DOHH2 (cell line): Measurements from ENCODE around the gene LMO7.

ENCODE experiments used
- H3F3A ChIP-seq: fragments of 200-600 bp; sonication (generic), shearing (Covaris generic); 2 replicates; pipeline ENCODE4 v1.6.0; 2016; ENCODE audit warnings: antibody characterized with exemption, mild to moderate bottlenecking; ENCODE audit not compliant: control insufficient read depth, insufficient read depth
- H3K27ac ChIP-seq: fragments of 200-600 bp; sonication (generic); 2 replicates; pipeline ENCODE4 v1.5.1; 2014; ENCODE audit warnings: low read depth, mild to moderate bottlenecking, low read length, moderate library complexity
- H3K27me3 ChIP-seq: fragments of 200-600 bp; sonication (generic); 2 replicates; pipeline ENCODE4 v1.6.1; 2014; ENCODE audit warnings: mild to moderate bottlenecking, low read length, mixed read lengths; ENCODE audit not compliant: control insufficient read depth
- H3K36me3 ChIP-seq: fragments of 200-600 bp; sonication (generic); 2 replicates; pipeline ENCODE4 v1.6.1; 2014; ENCODE audit warnings: mild to moderate bottlenecking, low read length, moderate library complexity, mixed read lengths; ENCODE audit not compliant: control insufficient read depth
- H3K4me1 ChIP-seq: fragments of 200-600 bp; sonication (generic); 2 replicates; pipeline ENCODE4 v1.6.1; 2014; ENCODE audit warnings: mild to moderate bottlenecking, low read length, mixed read lengths; ENCODE audit not compliant: control insufficient read depth
- H3K4me2 ChIP-seq: fragments of 200-600 bp; sonication (generic); 2 replicates; pipeline ENCODE4 v1.6.0; 2014; ENCODE audit warnings: mild to moderate bottlenecking, low read length, moderate library complexity
- H3K4me3 ChIP-seq: fragments of 200-600 bp; sonication (generic); 2 replicates; pipeline ENCODE4 v1.5.1; 2014; ENCODE audit warnings: mild to moderate bottlenecking, low read length, mixed read lengths
- H3K79me2 ChIP-seq: fragments of 200-600 bp; sonication (generic); 2 replicates; pipeline ENCODE4 v1.6.1; 2014; ENCODE audit warnings: mild to moderate bottlenecking, low read length, mixed read lengths; ENCODE audit not compliant: control insufficient read depth
- H3K9me2 ChIP-seq: fragments of 200-600 bp; sonication (generic); replicated peaks from 2 replicates; pipeline ENCODE4 v1.6.1; 2014; ENCODE audit warnings: mild to moderate bottlenecking, low read length, mixed read lengths; ENCODE audit not compliant: control insufficient read depth
- H3K9me3 ChIP-seq: fragments of 200-600 bp; sonication (generic); 2 replicates; pipeline ENCODE4 v1.6.1; 2014; ENCODE audit warnings: antibody characterized with exemption, low read length, mixed read lengths; ENCODE audit not compliant: control insufficient read depth, insufficient read depth
- H4K20me1 ChIP-seq: fragments of 200-600 bp; sonication (generic); 2 replicates; pipeline ENCODE4 v1.6.0; 2014; ENCODE audit warnings: low read depth, mild to moderate bottlenecking, antibody characterized with exemption, low read length, moderate library complexity; ENCODE audit not compliant: control insufficient read depth, insufficient read depth
- EZH2phosphoT487 ChIP-seq: fragments of 200-600 bp; sonication (generic); IDR thresholded peaks from 2 replicates; pipeline ENCODE4 v1.6.1; 2017; ENCODE audit warnings: borderline replicate concordance, mild to moderate bottlenecking, antibody characterized with exemption, low read length, moderate library complexity, mixed read lengths
- TF ChIP-seq, protein P1 (sequence below): fragments of 200-600 bp; sonication (generic); IDR thresholded peaks from one replicate; pipeline ENCODE4 v1.5.1; 2014; ENCODE audit warnings: antibody characterized with exemption, mild to moderate bottlenecking, low read depth, low read length; ENCODE audit not compliant: poor library complexity, severe bottlenecking

Gene LMO7

GRCh38 chr13:75612354-75612753 lies 23.8 kb upstream of the LMO7 start:
- Histone ChIP-seq H3K9me3 (no peaks in the 10 kb centered on the region), H3K4me1 (no peaks in the 10 kb centered on the region), H3K36me3 (no peaks in the 10 kb centered on the region; the same call in 1 of the 2 replicates), H3K4me3 (no peak overlapping the region), H3K79me2 (no peaks in the 10 kb centered on the region), H3K4me2 (no peak overlapping the region), H3F3A (no peaks in the 10 kb centered on the region; the same call in 1 of the 2 replicates), H3K9me2 (no peaks in the 10 kb centered on the region), H3K27me3 (no peaks in the 10 kb centered on the region), H3K27ac (no peak overlapping the region), H4K20me1 (no peaks in the 10 kb centered on the region)
- no peak for TF ChIP-seq EZH2phosphoT487
- TF ChIP-seq, protein P1, sequence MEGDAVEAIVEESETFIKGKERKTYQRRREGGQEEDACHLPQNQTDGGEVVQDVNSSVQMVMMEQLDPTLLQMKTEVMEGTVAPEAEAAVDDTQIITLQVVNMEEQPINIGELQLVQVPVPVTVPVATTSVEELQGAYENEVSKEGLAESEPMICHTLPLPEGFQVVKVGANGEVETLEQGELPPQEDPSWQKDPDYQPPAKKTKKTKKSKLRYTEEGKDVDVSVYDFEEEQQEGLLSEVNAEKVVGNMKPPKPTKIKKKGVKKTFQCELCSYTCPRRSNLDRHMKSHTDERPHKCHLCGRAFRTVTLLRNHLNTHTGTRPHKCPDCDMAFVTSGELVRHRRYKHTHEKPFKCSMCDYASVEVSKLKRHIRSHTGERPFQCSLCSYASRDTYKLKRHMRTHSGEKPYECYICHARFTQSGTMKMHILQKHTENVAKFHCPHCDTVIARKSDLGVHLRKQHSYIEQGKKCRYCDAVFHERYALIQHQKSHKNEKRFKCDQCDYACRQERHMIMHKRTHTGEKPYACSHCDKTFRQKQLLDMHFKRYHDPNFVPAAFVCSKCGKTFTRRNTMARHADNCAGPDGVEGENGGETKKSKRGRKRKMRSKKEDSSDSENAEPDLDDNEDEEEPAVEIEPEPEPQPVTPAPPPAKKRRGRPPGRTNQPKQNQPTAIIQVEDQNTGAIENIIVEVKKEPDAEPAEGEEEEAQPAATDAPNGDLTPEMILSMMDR: no peak

DNA sequence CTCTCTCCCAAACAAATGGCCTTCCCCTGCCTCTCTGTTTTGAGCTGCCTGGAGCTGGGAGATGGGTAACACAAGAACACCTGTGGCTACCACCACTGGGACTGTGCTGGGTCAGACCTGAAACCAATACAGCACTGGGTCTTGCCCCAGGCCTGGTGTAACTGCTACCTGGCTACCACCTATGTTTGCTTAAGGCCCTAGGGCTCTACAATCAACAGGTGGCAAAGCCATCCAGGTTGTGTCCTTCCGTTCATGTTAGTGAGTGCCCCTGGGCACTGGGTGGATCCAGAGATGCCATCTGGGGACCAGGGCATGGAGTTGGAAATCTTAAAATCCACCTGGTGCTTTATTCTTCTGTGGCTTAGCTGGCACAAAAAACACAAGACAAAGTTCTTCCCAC lies 18.9 kb upstream of the LMO7 start:
- H4K20me1 ChIP-seq: no peaks in the 10 kb centered on the region
- TF ChIP-seq, protein P1: no peak
- TF ChIP-seq EZH2phosphoT487: no peak
- peaks cover 2% of the 10 kb centered on the region; the same call in 1 of the 2 replicates for H3F3A ChIP-seq
- no peak overlapping the region for H3K4me2 ChIP-seq
- H3K27ac ChIP-seq: no peak overlapping the region
- no peaks in the 10 kb centered on the region; the same call in 1 of the 2 replicates for H3K36me3 ChIP-seq
- H3K4me1 ChIP-seq: no peaks in the 10 kb centered on the region
- no peaks in the 10 kb centered on the region for H3K9me3 ChIP-seq
- H3K79me2 ChIP-seq: no peaks in the 10 kb centered on the region
- H3K4me3 ChIP-seq: no peak overlapping the region
- H3K27me3 ChIP-seq: no peaks in the 10 kb centered on the region
- H3K9me2 ChIP-seq: no peaks in the 10 kb centered on the region

- Histone ChIP-seq H3K9me2 (no peaks in the 10 kb centered on the region), H3F3A (peaks cover 2% of the 10 kb centered on the region; the same call in 1 of the 2 replicates), H4K20me1 (no peaks in the 10 kb centered on the region), H3K27ac (no peak overlapping the region), H3K79me2 (no peaks in the 10 kb centered on the region), H3K27me3 (no peaks in the 10 kb centered on the region), H3K4me2 (no peak overlapping the region), H3K4me1 (no peaks in the 10 kb centered on the region), H3K4me3 (no peak overlapping the region), H3K36me3 (no peaks in the 10 kb centered on the region; the same call in 1 of the 2 replicates), H3K9me3 (no peaks in the 10 kb centered on the region)
- TF ChIP-seq, protein P1: no peak
- TF ChIP-seq EZH2phosphoT487: no peak
Observed at GRCh38 chr13:75618308-75618707, 17.8 kb upstream of the LMO7 start.

GRCh38 chr13:75620020-75620419 lies 16.1 kb upstream of the LMO7 start:
- Histone ChIP-seq H3F3A (peaks cover 2% of the 10 kb centered on the region; the same call in 1 of the 2 replicates), H3K27me3 (no peaks in the 10 kb centered on the region), H3K36me3 (no peaks in the 10 kb centered on the region; the same call in 1 of the 2 replicates), H3K9me3 (no peaks in the 10 kb centered on the region), H4K20me1 (no peaks in the 10 kb centered on the region), H3K27ac (no peak overlapping the region), H3K4me3 (no peak overlapping the region), H3K9me2 (no peaks in the 10 kb centered on the region), H3K79me2 (no peaks in the 10 kb centered on the region), H3K4me2 (no peak overlapping the region), H3K4me1 (no peaks in the 10 kb centered on the region)
- no peak for TF ChIP-seq EZH2phosphoT487
- TF ChIP-seq, protein P1: no peak
